Spleen (tissue), 11 donors: ENCODE data around the gene IFI30. TPM values are rescaled to one million over a fixed set of nuclear protein-coding genes. Genes with fewer than 3 reads are reported as not detected.

Source experiments
- DNase-seq: peaks from one replicate; pipeline ENCODE4 v3.0.0-alpha.2; 2020
- H3K27ac ChIP-seq, 8 donors: fragments of 200-600 bp; sonication (generic) in 7 of 8; 1 replicate in 4 of 8; 2 replicates in 4 of 8; pipeline versions ENCODE4 v1.5.0 to v1.8.0; 2016 to 2021; ENCODE audit warnings: inconsistent platforms in 4 of 8, mild to moderate bottlenecking in 4 of 8, moderate library complexity in 1 of 8
- H3K27me3 ChIP-seq, 7 donors: fragments of 200-600 bp; sonication (generic) in 6 of 7; replicated peaks in 1 of 7; 1 replicate in 4 of 7; 2 replicates in 3 of 7; pipeline versions ENCODE4 v1.5.0 to v1.8.0; 2016 to 2021; ENCODE audit warnings: inconsistent platforms in 3 of 7, mild to moderate bottlenecking in 1 of 7
- H3K36me3 ChIP-seq, 6 donors: fragments of 200-600 bp; sonication (generic) in 5 of 6; 1 replicate in 4 of 6; 2 replicates in 2 of 6; pipeline versions ENCODE4 v1.5.0 to v1.8.0; 2016 to 2021; ENCODE audit warnings: inconsistent platforms in 2 of 6
- H3K4me1 ChIP-seq, 6 donors: fragments of 200-600 bp; sonication (generic) in 5 of 6; 1 replicate in 3 of 6; 2 replicates in 3 of 6; pipeline versions ENCODE4 v1.5.0 to v1.8.0; 2016 to 2021; ENCODE audit warnings: inconsistent platforms in 3 of 6
- H3K4me3 ChIP-seq, 8 donors: fragments of 200-600 bp; sonication (generic) in 7 of 8; 1 replicate in 4 of 8; 2 replicates in 4 of 8; pipeline versions ENCODE4 v1.5.0 to v1.8.0; 2016 to 2021; ENCODE audit warnings: inconsistent platforms in 4 of 8, mild to moderate bottlenecking in 4 of 8, moderate library complexity in 2 of 8
- H3K9me3 ChIP-seq, 8 donors: fragments of 200-600 bp; sonication (generic) in 7 of 8; 1 replicate in 4 of 8; 2 replicates in 4 of 8; pipeline versions ENCODE4 v1.5.0 to v1.8.0; 2016 to 2021; ENCODE audit warnings: inconsistent platforms in 4 of 8
- CTCF ChIP-seq, 11 experiments: fragments of 200-600 bp in 7 of 11; fragments of 450-650 bp in 4 of 11; sonication (generic) in 4 of 11; IDR thresholded peaks in 8 of 11; conservative IDR thresholded peaks in 3 of 11; 1 replicate in 7 of 11; 2 replicates in 4 of 11; pipeline versions ENCODE4 v1.4.0 to v1.8.0; 2016 to 2021; ENCODE audit warnings: antibody characterized with exemption in 11 of 11, inconsistent platforms in 4 of 11, mild to moderate bottlenecking in 1 of 11
- POLR2A ChIP-seq, 3 donors: fragments of 450-650 bp; IDR thresholded peaks; one replicate each; pipeline ENCODE4 v1.5.1; 2017; ENCODE audit warnings: antibody characterized with exemption in 3 of 3, mild to moderate bottlenecking in 1 of 3
- POLR2AphosphoS5 ChIP-seq, 3 donors: sonication (generic); formaldehyde crosslinking; IDR thresholded peaks; one replicate each; pipeline ENCODE4 v1.5.1; 2017; ENCODE audit warnings: antibody characterized with exemption in 3 of 3
- WGBS, 5 donors: extraction: QIAGEN DNeasy Blood & Tissue Kit in 3 of 5; methylation state at CpG; one replicate each; pipeline versions ENCODE4 v1.1.5 to v1.1.7; 2013 to 2018; 5-methylcytosine and 5-hydroxymethylcytosine counted together
- intact Hi-C: fragments of 100-400 bp; cut with DNase I; formaldehyde crosslinking; loops from one replicate; pipeline ENCODE4 v1.15.0; 2023; ENCODE audit warnings: low total_unique reads
- polyA plus RNA-seq, 3 donors: library from polyadenylated mRNA; stranded (reverse); fragments of 200-250 nt; gene quantifications; one replicate each; pipeline ENCODE4 v1.2.1, GENCODE V29; 2013
- total RNA-seq, 7 donors: library from RNA; depleted of rRNA in 3 of 7; stranded (reverse); fragments of >200 nt in 3 of 7; fragmentation: NEBNext Ultra II Directional in 4 of 7; extraction: Animal tissue kit (Norgen Biotek cat#: 25700) in 4 of 7; gene quantifications; one replicate each; pipeline versions ENCODE4 v1.1.0 to v1.2.1, GENCODE V29; 2016 to 2021
- donor health status: healthy with polysubstance abuse.
- donor health status: DM: no; HTN: no; CAD: no; lungs with moderate emphysema.
- donor health status: DM: no; HTN: no; CAD: no.
- donor health status: Bipolar disorder and iron deficiency.
- donor health status: healthy.
- donor health status: DM: no; HTN: no; CAD: no.
- donor health status: DM: yes; HTN: yes; CAD: no.

IFI30 gene
- total and polyA plus RNA-seq, 10 donors: 206 to 475 (median 288) TPM

- WGBS, 5 donors: 0 to 1% (median 1%) methylated on average over 21 to 22 of the region's 22 CpGs
- H3K27me3 ChIP-seq: peaks cover 0 to 23% (median 0%) of the 10 kb centered on the region in 7 donors
- peak; percentile 85 for DNase-seq
- H3K4me1 ChIP-seq: peaks cover 12 to 65% (median 31%) of the 10 kb centered on the region in 6 donors
- peaks cover 0 to 23% (median 4%) of the 10 kb centered on the region in 6 donors for H3K36me3 ChIP-seq
- no peak for TF ChIP-seq POLR2AphosphoS5 (IDR thresholded peaks at IDR 0.05)
- peak in 1 of 3 donors; percentile 18 for TF ChIP-seq POLR2A (IDR thresholded peaks at IDR 0.05)
- TF ChIP-seq CTCF (IDR thresholded peaks at IDR 0.05 in 8 of 11, conservative IDR thresholded peaks at IDR 0.05 in 3 of 11): peak in 1 of 11 experiments; percentile 18
- no peaks in the 10 kb centered on the region for H3K9me3 ChIP-seq
- H3K27ac ChIP-seq: peak overlapping the region; percentile 79 to 97 (median 95)
- peak overlapping the region; percentile 38 to 89 (median 70) for H3K4me3 ChIP-seq
- intact Hi-C loops: loop anchor here (5.0 kb wide), 2 partner anchors 48 to 123 kb away; no protein-coding TSS in a partner anchor
Observed at GRCh38 chr19:18204394-18205199, 31.0 kb downstream of the IFI30 start.

- peak; percentile 94 for DNase-seq
- WGBS, 5 donors: 18 to 27% (median 24%) methylated on average over 35 to 36 of the region's 36 CpGs
- H3K4me1 ChIP-seq: peaks cover 12 to 62% (median 32%) of the 10 kb centered on the region in 6 donors
- H3K27me3 ChIP-seq: peaks cover 0 to 30% (median 0%) of the 10 kb centered on the region in 7 donors
- intact Hi-C loops: loop anchor here (5.0 kb wide), 2 partner anchors 47 to 122 kb away; no protein-coding TSS in a partner anchor
- TF ChIP-seq CTCF (IDR thresholded peaks at IDR 0.05 in 8 of 11, conservative IDR thresholded peaks at IDR 0.05 in 3 of 11): no peak
- peak in 1 of 3 donors; percentile 31 for TF ChIP-seq POLR2A (IDR thresholded peaks at IDR 0.05)
- peak; percentile 48 to 84 (median 76) for TF ChIP-seq POLR2AphosphoS5 (IDR thresholded peaks at IDR 0.05)
- peak overlapping the region; percentile 79 to 97 (median 95) for H3K27ac ChIP-seq
- H3K36me3 ChIP-seq: peaks cover 0 to 16% (median 0%) of the 10 kb centered on the region in 6 donors
- no peaks in the 10 kb centered on the region for H3K9me3 ChIP-seq
- peak overlapping the region; percentile 38 to 89 (median 70) for H3K4me3 ChIP-seq
Observed at GRCh38 chr19:18205200-18205892, 31.7 kb downstream of the IFI30 start.

- Histone ChIP-seq H3K27me3 (peaks cover 0 to 37% (median 0%) of the 10 kb centered on the region in 7 donors), H3K36me3 (peaks cover 0 to 12% (median 0%) of the 10 kb centered on the region in 6 donors), H3K4me1 (peaks cover 12 to 57% (median 32%) of the 10 kb centered on the region in 6 donors), H3K4me3 (peak overlapping the region in 2 of 8 donors; percentile 87), H3K27ac (peak overlapping the region; percentile 79 to 97 (median 95)), H3K9me3 (no peaks in the 10 kb centered on the region)
- intact Hi-C loops: loop anchor here (5.0 kb wide), 2 partner anchors 46 to 121 kb away; no protein-coding TSS in a partner anchor
- no peak for DNase-seq
- no peak for TF ChIP-seq CTCF (IDR thresholded peaks at IDR 0.05 in 8 of 11, conservative IDR thresholded peaks at IDR 0.05 in 3 of 11)
- TF ChIP-seq POLR2A (IDR thresholded peaks at IDR 0.05): no peak
- TF ChIP-seq POLR2AphosphoS5 (IDR thresholded peaks at IDR 0.05): no peak
- 67 to 84% (median 80%) methylated on average over 12 of the region's 12 CpGs for WGBS, 5 donors
Observed at GRCh38 chr19:18206018-18206417, 32.4 kb downstream of the IFI30 start.
